Measurements from ENCODE around the gene ELP4.
"Not testable (repeated sequence)": the region's sequence is repeated elsewhere in the genome, so short reads cannot be mapped to it uniquely, and the experiment has no call there.

Gene ELP4

GRCh38 chr11:31484497-31484896 is 25.1 kb upstream of the ELP4 start:
- no peak overlapping the region for H3K27ac ChIP-seq
- TF ChIP-seq, protein P1, sequence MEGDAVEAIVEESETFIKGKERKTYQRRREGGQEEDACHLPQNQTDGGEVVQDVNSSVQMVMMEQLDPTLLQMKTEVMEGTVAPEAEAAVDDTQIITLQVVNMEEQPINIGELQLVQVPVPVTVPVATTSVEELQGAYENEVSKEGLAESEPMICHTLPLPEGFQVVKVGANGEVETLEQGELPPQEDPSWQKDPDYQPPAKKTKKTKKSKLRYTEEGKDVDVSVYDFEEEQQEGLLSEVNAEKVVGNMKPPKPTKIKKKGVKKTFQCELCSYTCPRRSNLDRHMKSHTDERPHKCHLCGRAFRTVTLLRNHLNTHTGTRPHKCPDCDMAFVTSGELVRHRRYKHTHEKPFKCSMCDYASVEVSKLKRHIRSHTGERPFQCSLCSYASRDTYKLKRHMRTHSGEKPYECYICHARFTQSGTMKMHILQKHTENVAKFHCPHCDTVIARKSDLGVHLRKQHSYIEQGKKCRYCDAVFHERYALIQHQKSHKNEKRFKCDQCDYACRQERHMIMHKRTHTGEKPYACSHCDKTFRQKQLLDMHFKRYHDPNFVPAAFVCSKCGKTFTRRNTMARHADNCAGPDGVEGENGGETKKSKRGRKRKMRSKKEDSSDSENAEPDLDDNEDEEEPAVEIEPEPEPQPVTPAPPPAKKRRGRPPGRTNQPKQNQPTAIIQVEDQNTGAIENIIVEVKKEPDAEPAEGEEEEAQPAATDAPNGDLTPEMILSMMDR (conservative IDR thresholded peaks at IDR 0.05): no peak
- TF ChIP-seq ZFX (IDR thresholded peaks at IDR 0.05): no peak

GRCh38 chr11:31487848-31488247 is 21.7 kb upstream of the ELP4 start:
- H3K27ac ChIP-seq: no peak overlapping the region

GRCh38 chr11:31492320-31492913 is 17.1 kb upstream of the ELP4 start:
- H3K27ac ChIP-seq: no peak overlapping the region
- no peak for TF ChIP-seq ZFX (IDR thresholded peaks at IDR 0.05)
- TF ChIP-seq, protein P1 (conservative IDR thresholded peaks at IDR 0.05): no peak

More at GRCh38 chr11:31487848-31488247, 21.7 kb upstream of the ELP4 start:
- TF ChIP-seq ZFX (IDR thresholded peaks at IDR 0.05): no peak
- TF ChIP-seq, protein P1 (conservative IDR thresholded peaks at IDR 0.05): peak; percentile 59

- TF ChIP-seq, protein P1 (conservative IDR thresholded peaks at IDR 0.05): no peak
- TF ChIP-seq ZFX (IDR thresholded peaks at IDR 0.05): no peak
- H3K27ac ChIP-seq: no peak overlapping the region
Observed at GRCh38 chr11:31493235-31493634, 16.3 kb upstream of the ELP4 start.

DNA sequence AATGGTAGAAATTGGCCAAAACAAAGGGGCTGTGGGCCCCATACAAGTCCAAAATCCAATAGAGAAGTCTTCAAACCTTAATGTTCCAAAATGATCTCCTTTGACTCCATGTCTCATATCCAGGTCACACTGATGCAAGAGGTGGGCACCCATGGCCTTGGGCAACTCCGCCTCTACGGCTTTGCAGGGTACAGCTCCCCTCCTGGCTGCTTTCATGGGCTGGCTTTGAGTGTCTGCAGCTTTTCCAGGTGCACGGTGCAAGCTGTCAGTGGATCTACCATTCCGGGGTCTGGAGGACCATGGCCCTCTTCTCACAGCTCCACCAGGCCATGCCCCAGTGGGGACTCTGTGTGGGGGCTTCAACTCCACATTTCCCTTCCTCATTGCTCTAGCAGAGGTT is 15.8 kb upstream of the ELP4 start:
- not testable (repeated sequence) for H3K27ac ChIP-seq

DNA sequence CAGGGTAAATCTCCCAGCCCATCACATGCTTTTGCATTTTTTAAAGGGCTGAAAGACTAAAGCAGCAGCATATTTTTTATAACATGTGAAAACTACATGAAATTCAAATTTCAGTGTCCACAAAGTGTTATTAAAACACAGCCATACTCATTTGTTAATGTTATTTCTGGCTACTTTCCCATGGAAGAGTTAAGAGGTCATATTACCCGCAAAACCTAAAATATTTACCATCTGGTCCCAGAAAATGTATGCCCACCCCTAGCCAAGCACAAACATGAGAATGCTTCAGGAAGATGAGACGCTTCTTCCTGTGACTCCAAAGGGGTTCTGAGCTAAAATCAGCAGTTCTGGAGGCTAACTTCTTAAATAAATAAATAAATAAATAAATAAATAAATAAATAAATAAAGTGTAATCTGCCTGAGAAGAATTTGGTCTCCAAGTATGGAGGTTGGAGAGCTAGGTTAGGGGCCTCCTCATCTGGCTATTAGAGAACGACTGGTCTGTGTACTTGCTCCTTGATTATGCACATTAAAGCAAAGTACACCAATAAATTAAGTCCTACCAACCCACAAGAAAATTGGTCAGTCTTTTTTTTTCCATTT is 9.9 kb upstream of the ELP4 start:
- TF ChIP-seq, protein P1 (conservative IDR thresholded peaks at IDR 0.05): no peak
- no peak for TF ChIP-seq ZFX (IDR thresholded peaks at IDR 0.05)
- no peak overlapping the region for H3K27ac ChIP-seq

DNA sequence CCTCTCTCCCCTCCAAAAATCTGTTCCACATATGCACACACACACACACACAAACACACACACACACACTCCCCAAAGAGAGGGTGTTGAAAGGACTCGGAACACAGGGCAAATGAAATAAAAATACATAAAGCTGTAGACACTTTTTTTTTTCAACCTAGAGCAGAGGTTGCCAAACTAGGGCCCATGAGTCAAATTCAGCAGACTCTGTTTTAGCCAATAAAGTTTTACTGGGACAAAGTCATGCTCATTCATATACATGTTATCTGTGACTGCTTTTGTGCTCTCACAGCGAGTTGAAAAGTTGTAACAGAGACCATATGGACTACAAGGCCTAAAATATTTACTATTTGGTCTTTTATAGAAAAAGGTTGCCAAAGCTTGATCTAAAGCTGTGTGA is 9.0 kb upstream of the ELP4 start:
- no peak for TF ChIP-seq ZFX (IDR thresholded peaks at IDR 0.05)
- TF ChIP-seq, protein P1 (conservative IDR thresholded peaks at IDR 0.05): no peak
- H3K27ac ChIP-seq: no peak overlapping the region

- peak overlapping the region; percentile 89 for H3K27ac ChIP-seq
- TF ChIP-seq, protein P1 (conservative IDR thresholded peaks at IDR 0.05): no peak
- TF ChIP-seq ZFX (IDR thresholded peaks at IDR 0.05): no peak
Observed at GRCh38 chr11:31509051-31509428, 527 bp upstream of the ELP4 start.
